Epithelial cell of esophagus (primary cell): Measurements from ENCODE around the gene MBOAT2.
"Not testable (repeated sequence)": the region's sequence is repeated elsewhere in the genome, so short reads cannot be mapped to it uniquely, and the experiment has no call there.

Experiments
- DNase-seq: peaks from one replicate; pipeline ENCODE4 v3.0.0; 2010; ENCODE audit warnings: low read depth
- H3K4me3 ChIP-seq: 2 replicates; pipeline ENCODE4 v1.5.1; 2011; ENCODE audit warnings: mild to moderate bottlenecking, low read length, control low read depth
- CTCF ChIP-seq: IDR thresholded peaks from 2 replicates; pipeline ENCODE4 v1.5.1; 2011; ENCODE audit warnings: low read depth, mild to moderate bottlenecking, low read length, control low read depth, inconsistent platforms; ENCODE audit not compliant: insufficient read depth; ENCODE audit errors: missing control alignments

The MBOAT2 gene

GRCh38 chr2:9003616-9004337, at the start of gene MBOAT2:
Gene MBOAT2 (minus strand): TSS chr2:9003684. CDS start chr2:9003614, 70 bp downstream.
- peak; percentile 95 for DNase-seq
- H3K4me3 ChIP-seq, result peak within 1 kb of the TSS; percentile 73

GRCh38 chr2:9052821-9053533, 49.5 kb upstream of the MBOAT2 start:
- TF ChIP-seq CTCF, result no peak
- H3K4me3 ChIP-seq, result no peak overlapping the region
- no peak for DNase-seq

More at GRCh38 chr2:9003616-9004337, at the start of gene MBOAT2:
- TF ChIP-seq CTCF, result no peak

- not testable (repeated sequence) for DNase-seq
Measured at GRCh38 chr2:9051451-9051850, 48.0 kb upstream of the MBOAT2 start.

GRCh38 chr2:9050122-9050809, 46.8 kb upstream of the MBOAT2 start:
- no peak for DNase-seq
- no peak overlapping the region for H3K4me3 ChIP-seq
- no peak for TF ChIP-seq CTCF

More at GRCh38 chr2:9051451-9051850, 48.0 kb upstream of the MBOAT2 start:
- H3K4me3 ChIP-seq, result not testable (repeated sequence)

GRCh38 chr2:9045595-9045994, 42.1 kb upstream of the MBOAT2 start:
- TF ChIP-seq CTCF, result no peak
- DNase-seq, result no peak
- H3K4me3 ChIP-seq, result no peak overlapping the region

- H3K4me3 ChIP-seq, DNase-seq: not testable (repeated sequence)
Measured at GRCh38 chr2:9043491-9043890, 40.0 kb upstream of the MBOAT2 start.

GRCh38 chr2:9037166-9037565, 33.7 kb upstream of the MBOAT2 start:
- no peak for TF ChIP-seq CTCF
- no peak for DNase-seq
- H3K4me3 ChIP-seq, result no peak overlapping the region
